CD4-positive, alpha-beta T cell treated with Interleukin-21 for 1 hour (primary cell): Measurements from ENCODE around the gene GATAD1.

Experiments
- DNase-seq: peaks from one replicate; pipeline ENCODE4 v3.0.0-alpha.2; 2020

GATAD1 gene

GRCh38 chr7:92485267-92485892, 38.1 kb downstream of the GATAD1 start:
- DNase-seq: no peak

- DNase-seq: no peak
Measured at GRCh38 chr7:92485974-92486373, 38.7 kb downstream of the GATAD1 start.

DNA sequence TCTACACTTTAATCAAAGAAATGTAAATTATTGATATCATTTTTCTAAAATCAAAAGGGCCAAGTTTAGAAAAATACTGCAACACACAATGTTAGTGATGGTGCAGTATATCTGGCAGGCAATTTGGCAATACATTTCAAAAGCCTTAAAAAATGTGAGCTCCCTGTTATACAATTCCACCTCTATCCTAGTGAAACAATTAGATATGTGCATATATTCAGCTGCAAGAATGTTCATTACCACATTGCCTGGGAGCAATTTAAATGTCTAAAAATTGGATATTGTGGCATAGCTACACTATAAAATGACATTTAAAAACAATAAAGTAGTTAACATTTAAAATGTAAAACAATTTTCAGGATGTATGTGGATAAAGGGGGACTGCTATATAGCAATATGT, 40.5 kb downstream of the GATAD1 start:
- DNase-seq: no peak

DNA sequence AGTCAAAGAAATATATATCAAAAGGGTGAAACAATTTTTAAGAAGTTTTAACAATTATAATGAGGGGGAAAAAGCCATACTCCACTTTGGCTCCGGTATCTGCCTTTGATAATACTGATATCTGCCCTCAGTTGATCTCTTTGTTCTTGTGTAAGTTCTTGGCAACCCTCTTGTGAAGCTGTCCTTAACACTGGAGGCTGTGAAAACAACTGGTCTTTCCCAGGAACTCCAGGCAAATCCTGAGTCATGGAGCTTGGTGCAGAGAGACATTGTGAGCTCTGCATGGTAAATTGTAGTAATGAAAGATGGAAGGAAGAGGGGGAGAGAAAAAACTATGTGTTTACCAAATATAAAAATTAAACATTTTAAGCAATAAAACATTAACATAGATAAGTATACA, 42.4 kb downstream of the GATAD1 start:
- DNase-seq: no peak

DNA sequence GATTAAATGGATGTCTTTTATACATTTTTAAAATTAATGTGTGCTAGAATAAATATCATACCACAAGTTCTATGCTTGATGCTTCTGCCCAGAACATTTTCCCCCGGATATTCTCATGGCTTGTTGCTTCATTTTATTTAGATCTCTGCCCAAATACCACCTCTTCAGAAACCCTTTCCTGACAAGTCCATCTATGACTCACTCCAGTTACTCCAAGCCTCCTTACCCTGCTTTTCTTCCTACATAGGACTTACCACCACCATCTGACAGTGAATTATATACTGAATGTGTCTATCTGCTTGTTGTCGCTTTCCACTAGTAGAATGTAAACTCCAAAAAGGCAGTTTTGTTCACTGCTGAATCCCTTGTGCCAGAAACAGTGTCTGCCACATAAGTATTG, 49.6 kb downstream of the GATAD1 start:
- DNase-seq: no peak

GRCh38 chr7:92498557-92498956, 51.3 kb downstream of the GATAD1 start:
- DNase-seq: no peak

GRCh38 chr7:92503767-92504166, 56.5 kb downstream of the GATAD1 start:
- no peak for DNase-seq

- no peak for DNase-seq
Measured at GRCh38 chr7:92504563-92504962, 57.3 kb downstream of the GATAD1 start.

DNA sequence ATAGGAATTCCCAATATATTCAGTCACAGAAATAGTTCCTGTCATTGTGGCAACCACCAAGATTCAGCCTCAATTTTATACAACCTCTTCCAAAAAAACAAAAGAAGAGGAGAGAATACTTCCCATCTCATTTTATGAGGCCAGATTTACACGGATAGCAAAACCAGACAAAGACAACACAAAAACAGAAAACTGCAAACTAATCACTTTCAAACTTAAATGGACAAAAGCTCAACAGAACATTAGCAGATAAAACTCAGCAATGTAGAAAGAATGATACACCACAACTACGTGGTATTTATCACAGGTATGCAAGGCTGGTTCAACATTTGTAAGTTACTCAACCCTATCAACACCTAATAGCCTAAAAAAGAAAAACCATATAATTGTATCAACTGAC, 59.1 kb downstream of the GATAD1 start:
- DNase-seq: no peak

- DNase-seq: no peak
Measured at GRCh38 chr7:92508946-92509345, 61.7 kb downstream of the GATAD1 start.
